Thoracic aorta (tissue), 2 donors: ENCODE data around the gene GDPD5. TPM values are rescaled to one million over a fixed set of nuclear protein-coding genes. Genes with fewer than 3 reads are reported as not detected.

ENCODE experiments used
- ATAC-seq: fragments of 150-250 bp; one replicate; pipeline ENCODE4 v1.8.0; 2017; ENCODE audit warnings: low read depth; ENCODE audit not compliant: insufficient number of reproducible peaks, low FRiP score
- DNase-seq: peaks from one replicate; pipeline ENCODE4 v3.0.0-alpha.2; 2020; ENCODE audit warnings: low spot score
- H3K27ac ChIP-seq, 2 donors: fragments of 200-600 bp; sonication (generic); 1 replicate in 1 of 2; 2 replicates in 1 of 2; pipeline ENCODE4 v1.5.1; 2016; ENCODE audit warnings: mild to moderate bottlenecking in 2 of 2, moderate library complexity in 2 of 2
- H3K27me3 ChIP-seq: fragments of 200-600 bp; sonication (generic); replicated peaks from 2 replicates; pipeline ENCODE4 v1.6.0; 2016; ENCODE audit warnings: mild to moderate bottlenecking; ENCODE audit not compliant: insufficient read depth
- H3K36me3 ChIP-seq: fragments of 200-600 bp; sonication (generic); one replicate; pipeline ENCODE4 v1.5.1; 2016
- H3K4me1 ChIP-seq, 2 donors: fragments of 200-600 bp; sonication (generic); 1 replicate in 1 of 2; 2 replicates in 1 of 2; pipeline versions ENCODE4 v1.5.1 to v1.6.0; 2016; ENCODE audit warnings: low read depth in 2 of 2, mild to moderate bottlenecking in 1 of 2; ENCODE audit not compliant: control insufficient read depth in 1 of 2
- H3K4me3 ChIP-seq: fragments of 200-600 bp; sonication (generic); 2 replicates; pipeline ENCODE4 v1.5.1; 2016; ENCODE audit warnings: mild to moderate bottlenecking
- H3K9me3 ChIP-seq: fragments of 200-600 bp; sonication (generic); 2 replicates; pipeline ENCODE4 v1.5.1; 2016
- total RNA-seq, 2 donors: library from RNA; depleted of rRNA; stranded (reverse); fragments of >200 nt; gene quantifications; one replicate each; pipeline versions ENCODE4 v1.1.0 to v1.2.3, GENCODE V29; 2016
- TF ChIP-seq, protein P1 (sequence below): fragments of 200-600 bp; sonication (generic); IDR thresholded peaks from one replicate; pipeline ENCODE4 v1.5.1; 2019; ENCODE audit warnings: antibody characterized with exemption

The GDPD5 gene
- total RNA-seq, 2 donors from 2014 or later, result 30.8 to 34.9 TPM

DNA sequence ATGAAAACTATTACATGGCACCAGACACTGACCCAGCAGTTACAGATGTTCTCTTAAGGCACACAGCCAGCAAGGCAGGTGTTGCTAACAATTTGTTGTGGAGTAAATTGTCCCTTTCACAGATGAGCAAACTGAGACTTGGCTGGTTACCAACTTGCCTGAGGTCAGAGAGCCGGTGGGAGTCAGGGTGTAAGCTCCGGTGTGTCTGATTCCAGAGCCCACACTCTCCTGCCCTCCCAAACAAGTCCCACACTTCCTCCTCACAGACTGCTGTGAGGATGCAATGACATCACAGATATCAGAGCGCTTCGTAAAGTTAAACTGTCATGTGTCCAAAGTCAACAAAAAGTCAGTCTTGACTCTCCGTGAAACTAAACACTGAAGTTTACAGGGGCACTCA is 12.5 kb downstream of the GDPD5 start:
- H3K9me3 ChIP-seq, result no peaks in the 10 kb centered on the region
- H3K36me3 ChIP-seq, result no peaks in the 10 kb centered on the region
- H3K27ac ChIP-seq, result no peak overlapping the region
- TF ChIP-seq, protein P1, sequence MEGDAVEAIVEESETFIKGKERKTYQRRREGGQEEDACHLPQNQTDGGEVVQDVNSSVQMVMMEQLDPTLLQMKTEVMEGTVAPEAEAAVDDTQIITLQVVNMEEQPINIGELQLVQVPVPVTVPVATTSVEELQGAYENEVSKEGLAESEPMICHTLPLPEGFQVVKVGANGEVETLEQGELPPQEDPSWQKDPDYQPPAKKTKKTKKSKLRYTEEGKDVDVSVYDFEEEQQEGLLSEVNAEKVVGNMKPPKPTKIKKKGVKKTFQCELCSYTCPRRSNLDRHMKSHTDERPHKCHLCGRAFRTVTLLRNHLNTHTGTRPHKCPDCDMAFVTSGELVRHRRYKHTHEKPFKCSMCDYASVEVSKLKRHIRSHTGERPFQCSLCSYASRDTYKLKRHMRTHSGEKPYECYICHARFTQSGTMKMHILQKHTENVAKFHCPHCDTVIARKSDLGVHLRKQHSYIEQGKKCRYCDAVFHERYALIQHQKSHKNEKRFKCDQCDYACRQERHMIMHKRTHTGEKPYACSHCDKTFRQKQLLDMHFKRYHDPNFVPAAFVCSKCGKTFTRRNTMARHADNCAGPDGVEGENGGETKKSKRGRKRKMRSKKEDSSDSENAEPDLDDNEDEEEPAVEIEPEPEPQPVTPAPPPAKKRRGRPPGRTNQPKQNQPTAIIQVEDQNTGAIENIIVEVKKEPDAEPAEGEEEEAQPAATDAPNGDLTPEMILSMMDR, result no peak
- ATAC-seq, result peak; percentile 34
- no peaks in the 10 kb centered on the region for H3K27me3 ChIP-seq
- no peak overlapping the region for H3K4me3 ChIP-seq
- no peak for DNase-seq
- H3K4me1 ChIP-seq, result peaks cover 0 to 16% of the 10 kb centered on the region in 2 donors

DNA sequence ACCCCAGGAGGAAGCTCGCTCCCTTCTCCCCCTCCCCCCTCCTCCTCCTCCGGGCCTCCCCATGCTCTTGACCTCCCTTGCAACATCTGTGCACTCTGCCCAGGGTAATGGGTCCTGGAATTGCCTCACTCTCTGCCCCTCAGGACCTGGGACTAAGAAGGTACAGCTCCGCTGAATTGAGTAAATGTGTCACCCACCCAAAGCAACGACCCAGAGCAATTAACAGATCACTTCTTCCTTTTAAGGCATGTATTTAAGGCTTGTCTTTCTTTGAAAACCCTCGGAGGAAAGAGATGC is 15.1 kb downstream of the GDPD5 start:
- TF ChIP-seq, protein P1, result no peak
- no peak for DNase-seq
- no peaks in the 10 kb centered on the region for H3K9me3 ChIP-seq
- peaks cover 0 to 16% of the 10 kb centered on the region in 2 donors for H3K4me1 ChIP-seq
- H3K36me3 ChIP-seq, result no peaks in the 10 kb centered on the region
- ATAC-seq, result no peak
- H3K27ac ChIP-seq, result no peak overlapping the region
- H3K27me3 ChIP-seq, result no peaks in the 10 kb centered on the region
- H3K4me3 ChIP-seq, result no peak overlapping the region

DNA sequence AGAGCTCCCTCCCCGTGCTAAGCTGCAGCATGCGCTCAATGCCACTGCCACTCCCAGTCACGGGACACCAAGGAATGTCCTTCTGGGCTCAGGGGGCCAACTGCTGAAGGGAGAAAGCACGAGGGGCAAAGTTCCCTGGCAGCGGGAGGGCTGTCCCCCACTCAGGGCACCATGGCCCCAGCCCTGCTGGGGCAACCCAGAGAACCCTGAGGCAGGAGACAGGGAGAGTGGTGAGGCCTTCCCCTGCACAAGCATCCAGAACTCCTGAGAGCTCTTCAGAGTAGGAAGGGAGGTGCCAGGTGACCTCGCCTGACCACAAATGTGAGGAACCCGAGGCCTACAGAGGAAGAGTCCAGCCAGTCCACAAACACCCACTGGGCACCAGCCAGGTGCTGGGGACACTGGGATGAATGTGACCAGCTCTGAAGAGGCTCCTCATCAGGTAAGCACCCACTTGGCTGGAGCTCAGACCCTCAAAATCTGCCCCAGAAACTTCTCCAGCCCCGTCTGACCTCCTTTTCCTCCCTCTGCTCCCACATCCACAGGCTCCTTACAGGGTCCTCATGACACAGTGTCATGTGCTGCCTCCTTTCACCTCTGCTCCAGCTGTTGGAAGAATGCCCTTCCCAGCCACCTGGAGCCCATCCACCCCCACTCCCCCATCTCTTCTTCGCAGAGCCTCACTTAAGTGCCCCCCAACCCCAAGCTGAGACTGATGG is 15.6 kb downstream of the GDPD5 start:
- no peak for DNase-seq
- H3K27ac ChIP-seq, result no peak overlapping the region
- no peaks in the 10 kb centered on the region for H3K36me3 ChIP-seq
- H3K27me3 ChIP-seq, result no peaks in the 10 kb centered on the region
- TF ChIP-seq, protein P1, result no peak
- H3K4me1 ChIP-seq, result peaks cover 0 to 16% of the 10 kb centered on the region in 2 donors
- no peaks in the 10 kb centered on the region for H3K9me3 ChIP-seq
- H3K4me3 ChIP-seq, result no peak overlapping the region
- ATAC-seq, result no peak

DNA sequence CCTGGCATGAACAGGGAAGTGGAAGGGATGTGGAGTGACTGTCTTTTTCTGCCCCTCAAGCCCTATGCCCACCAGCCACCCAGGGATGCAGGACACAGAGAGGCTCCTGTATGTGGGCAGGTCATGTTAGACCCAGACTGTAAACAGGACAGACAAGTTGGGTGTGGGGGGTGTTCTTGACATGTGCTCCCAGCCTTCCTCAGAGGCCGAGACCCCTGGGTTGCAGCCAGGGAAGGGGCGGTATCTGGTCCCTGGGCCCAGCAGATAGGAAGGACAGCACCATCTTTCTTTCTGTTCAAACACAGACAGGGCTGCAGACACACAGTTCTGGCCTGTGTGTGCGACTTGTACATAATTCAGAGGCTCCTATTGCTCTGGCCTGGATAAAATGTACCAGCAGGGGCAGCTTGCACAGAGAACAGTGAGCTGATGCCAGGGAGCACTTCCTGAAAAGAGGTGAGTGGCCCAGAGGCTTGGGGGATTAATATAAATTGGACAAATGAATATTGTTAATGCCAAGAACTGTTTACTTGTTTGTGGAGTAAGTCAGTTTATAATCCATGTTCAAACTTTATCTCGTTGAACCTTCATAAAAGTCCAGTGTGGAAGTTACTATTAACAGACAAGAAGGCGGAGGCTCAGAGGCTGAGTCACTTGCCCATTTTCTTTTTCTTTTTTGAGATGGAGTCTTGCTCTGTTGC is 16.6 kb downstream of the GDPD5 start:
- TF ChIP-seq, protein P1, result no peak
- Histone ChIP-seq H3K4me1 (peaks cover 0 to 16% of the 10 kb centered on the region in 2 donors), H3K9me3 (no peaks in the 10 kb centered on the region)

DNA sequence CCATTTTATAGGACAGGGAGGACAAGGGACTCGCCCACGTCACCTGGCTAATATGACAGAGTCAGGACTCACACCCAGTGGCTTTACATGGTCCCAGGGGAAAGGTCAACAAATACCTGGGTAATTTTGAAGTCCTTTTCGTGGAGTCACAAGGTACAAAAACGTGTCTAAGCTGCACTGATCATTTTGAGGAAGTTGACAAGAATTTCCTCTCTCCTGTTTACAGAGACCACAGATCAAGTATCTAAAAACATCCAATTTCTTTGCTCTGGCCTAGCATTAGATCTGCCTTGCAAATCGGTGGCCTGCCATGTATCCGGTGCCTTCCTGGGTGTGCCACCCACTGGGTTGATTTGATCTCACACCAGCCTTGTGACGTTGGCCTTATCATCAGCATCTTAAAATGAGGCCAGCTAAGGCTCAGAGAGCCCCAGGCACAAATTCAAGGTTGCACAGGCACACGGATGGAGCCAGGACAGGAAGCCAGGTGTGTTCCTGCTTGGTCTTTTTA is 17.6 kb downstream of the GDPD5 start:
- Histone ChIP-seq H3K27ac (no peak overlapping the region), H3K4me1 (peaks cover 0 to 11% of the 10 kb centered on the region in 2 donors), H3K9me3 (no peaks in the 10 kb centered on the region), H3K4me3 (no peak overlapping the region), H3K36me3 (no peaks in the 10 kb centered on the region), H3K27me3 (no peaks in the 10 kb centered on the region)
- DNase-seq, result no peak
- TF ChIP-seq, protein P1, result no peak
- no peak for ATAC-seq

More for the DNA sequence above, 16.6 kb downstream of the GDPD5 start:
- H3K27me3 ChIP-seq, result no peaks in the 10 kb centered on the region
- no peak for DNase-seq
- no peak overlapping the region for H3K27ac ChIP-seq
- no peaks in the 10 kb centered on the region for H3K36me3 ChIP-seq
- ATAC-seq, result no peak
- H3K4me3 ChIP-seq, result no peak overlapping the region
